ENCODE results near the gene NLGN4Y. TPM values are rescaled to one million over a fixed set of nuclear protein-coding genes. Genes with fewer than 3 reads are reported as not detected.

The NLGN4Y gene
- total and polyA plus RNA-seq, 10 of the 15 experiments (the other 5 are each of a cell fraction or from before 2014, with no cell fraction given) = not detected

DNA sequence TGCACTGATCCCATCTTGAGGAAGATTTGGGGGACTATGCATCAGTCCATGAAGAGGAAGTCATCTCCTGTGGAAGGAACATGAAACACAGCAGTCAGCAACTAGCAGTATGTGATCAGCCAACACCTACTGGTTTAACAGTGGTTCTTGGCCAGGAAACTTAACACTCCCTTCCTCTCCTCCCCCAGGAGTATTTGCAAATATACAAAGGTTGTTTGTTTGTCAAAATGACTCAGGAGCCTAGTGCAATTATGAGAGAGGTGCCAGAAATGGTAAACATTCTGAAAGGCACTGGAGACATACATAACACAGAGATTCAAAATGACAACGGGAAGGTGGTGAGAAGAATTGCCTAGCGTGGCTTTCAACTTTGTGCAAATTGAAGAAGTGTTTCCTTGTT lies 26.3 kb upstream of the NLGN4Y start:
- ATAC-seq (no peak), DNase-seq (ENCODE audit: low read depth, low spot score) (no peak), FAIRE-seq (no peak)
- Histone ChIP-seq H3K36me3 (ENCODE audit: control insufficient read depth in 2 of 2, insufficient read depth in 2 of 2, low read length in 1 of 2) (no peaks in the 10 kb centered on the region), H3K79me2 (ENCODE audit: control insufficient read depth, insufficient read depth, low read length) (no peaks in the 10 kb centered on the region), H3K27ac (ENCODE audit: control insufficient read depth, insufficient read depth) (no peak overlapping the region), H3K4me2 (ENCODE audit: control insufficient read depth, insufficient read depth) (no peak overlapping the region), H3K4me1 (ENCODE audit: control insufficient read depth, insufficient read depth, low read length) (no peaks in the 10 kb centered on the region), H3K9me3 (replicated peaks; ENCODE audit: control insufficient read depth, insufficient read depth, low read length) (no peaks in the 10 kb centered on the region), H2AFZ (ENCODE audit: control insufficient read depth, low read depth, low read length) (no peak overlapping the region), H3K27me3 (replicated peaks in 1 of 2; ENCODE audit: control insufficient read depth in 2 of 2, insufficient read depth in 2 of 2, low read length in 1 of 2) (no peaks in the 10 kb centered on the region), H3K9ac (ENCODE audit: control insufficient read depth, insufficient read depth, low read length) (no peak overlapping the region), H3K4me3 (no peak overlapping the region), H4K20me1 (ENCODE audit: control insufficient read depth, insufficient read depth) (no peaks in the 10 kb centered on the region)
- WGBS (ENCODE audit: insufficient coverage, insufficient replicate concordance, low lambda C conversion rate, missing lambda C conversion rate) = no CpG with 5 or more reads among the region's 2 CpGs
- in situ Hi-C loops (cut with MboI) = no loop called here
- no TSS peak for BruUV-seq (replicated peaks)
- CTCF ChIA-PET = no interaction called here
- RAD21 ChIA-PET (ENCODE audit: unreplicated experiment) = no interaction called here
- intact Hi-C loops (cut with micrococcal nuclease; ENCODE audit: unreplicated experiment) = no loop called here
- SMC1A ChIA-PET (ENCODE audit: uncharacterized antibody, unreplicated experiment) = no interaction called here
- POLR2A ChIA-PET = no interaction called here
- TF ChIP-seq NKRF (conservative IDR thresholded peaks at IDR 0.05) (no peak), CEBPB (IDR thresholded peaks at IDR 0.05; ENCODE audit: borderline replicate concordance in 1 of 2, low read depth in 2 of 2, low read length in 2 of 2) (no peak), FOS (IDR thresholded peaks at IDR 0.05; ENCODE audit: borderline replicate concordance, extremely low read depth, insufficient read length) (no peak), ESRRA (IDR thresholded peaks at IDR 0.05; ENCODE audit: low read length) (no peak), ZNF592 (IDR thresholded peaks at IDR 0.05) (no peak), KLF5 (IDR thresholded peaks at IDR 0.05; ENCODE audit: partially characterized antibody) (no peak), MYC (IDR thresholded peaks at IDR 0.05; ENCODE audit: insufficient read depth, insufficient read length, insufficient replicate concordance, low read length, severe bottlenecking) (no peak), IKZF1 (conservative IDR thresholded peaks at IDR 0.05) (no peak), IRF5 (IDR thresholded peaks at IDR 0.05; ENCODE audit: borderline replicate concordance) (no peak), RAD51 (IDR thresholded peaks at IDR 0.05) (no peak), WRNIP1 (IDR thresholded peaks at IDR 0.05; ENCODE audit: borderline replicate concordance, low read depth, low read length) (no peak)
- TF ChIP-seq, protein P1, sequence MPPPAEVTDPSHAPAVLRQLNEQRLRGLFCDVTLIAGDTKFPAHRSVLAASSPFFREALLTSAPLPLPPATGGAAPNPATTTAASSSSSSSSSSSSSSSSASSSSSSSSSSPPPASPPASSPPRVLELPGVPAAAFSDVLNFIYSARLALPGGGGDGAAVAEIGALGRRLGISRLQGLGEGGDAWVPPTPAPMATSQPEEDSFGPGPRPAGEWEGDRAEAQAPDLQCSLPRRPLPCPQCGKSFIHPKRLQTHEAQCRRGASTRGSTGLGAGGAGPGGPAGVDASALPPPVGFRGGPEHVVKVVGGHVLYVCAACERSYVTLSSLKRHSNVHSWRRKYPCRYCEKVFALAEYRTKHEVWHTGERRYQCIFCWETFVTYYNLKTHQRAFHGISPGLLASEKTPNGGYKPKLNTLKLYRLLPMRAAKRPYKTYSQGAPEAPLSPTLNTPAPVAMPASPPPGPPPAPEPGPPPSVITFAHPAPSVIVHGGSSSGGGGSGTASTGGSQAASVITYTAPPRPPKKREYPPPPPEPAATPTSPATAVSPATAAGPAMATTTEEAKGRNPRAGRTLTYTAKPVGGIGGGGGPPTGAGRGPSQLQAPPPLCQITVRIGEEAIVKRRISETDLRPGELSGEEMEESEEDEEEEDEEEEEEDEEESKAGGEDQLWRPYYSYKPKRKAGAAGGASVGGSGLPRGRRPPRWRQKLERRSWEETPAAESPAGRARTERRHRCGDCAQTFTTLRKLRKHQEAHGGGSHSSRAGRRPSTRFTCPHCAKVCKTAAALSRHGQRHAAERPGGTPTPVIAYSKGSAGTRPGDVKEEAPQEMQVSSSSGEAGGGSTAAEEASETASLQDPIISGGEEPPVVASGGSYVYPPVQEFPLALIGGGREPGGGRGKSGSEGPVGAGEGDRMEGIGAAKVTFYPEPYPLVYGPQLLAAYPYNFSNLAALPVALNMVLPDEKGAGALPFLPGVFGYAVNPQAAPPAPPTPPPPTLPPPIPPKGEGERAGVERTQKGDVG (CRISPR knock-in tag; IDR thresholded peaks at IDR 0.05) = no peak

Measured in GM12878 (cell line).